HUDEP-2 (cell line): Measurements from ENCODE around the gene ALCAM.
A peak's percentile ranks its signal among the peaks of the same experiment; 100 is the strongest.

Source experiments
- DNase-seq, 76 experiments: peaks; one replicate each; lab custom pipeline; 2025; ENCODE audit not compliant: unreplicated experiment in 76 of 76; lab: John Stamatoyannopoulos, UW

ALCAM gene

GRCh38 chr3:105614288-105615030 is 247.8 kb downstream of the ALCAM start:
- DNase-seq = peak in 7 of 76 experiments; percentile 5 to 55 (median 21)

GRCh38 chr3:105615814-105616213 is 249.1 kb downstream of the ALCAM start:
- no peak for DNase-seq

- DNase-seq = no peak
Observed at GRCh38 chr3:105616374-105617121, 249.8 kb downstream of the ALCAM start.

GRCh38 chr3:105618556-105618955 is 251.8 kb downstream of the ALCAM start:
- DNase-seq = no peak

- DNase-seq = no peak
Observed at GRCh38 chr3:105619651-105620050, 252.9 kb downstream of the ALCAM start.

- no peak for DNase-seq
Observed at GRCh38 chr3:105620236-105620635, 253.5 kb downstream of the ALCAM start.

GRCh38 chr3:105622169-105622568 is 255.5 kb downstream of the ALCAM start:
- DNase-seq = no peak
